ENCODE measurements around the gene MAGOHB.

- TF ChIP-seq CTCF (IDR thresholded peaks at IDR 0.05; ENCODE audit: low read length) (no peak), EZH2 (IDR thresholded peaks at IDR 0.05; ENCODE audit: borderline replicate concordance, low read length) (no peak)
These were observed 45.6 kb downstream of the MAGOHB start for GRCh38 chr12:10567813-10568212.
